Activated naive CD8-positive, alpha-beta T cell treated with anti-CD3 and anti-CD28 coated beads for 36 hours (primary cell): ENCODE results near the gene CCDC136. TPM values are rescaled to one million over a fixed set of nuclear protein-coding genes. Genes with fewer than 3 reads are reported as not detected.
A peak's percentile ranks its signal among the peaks of the same experiment; 100 is the strongest.

Experiments used
- DNase-seq: peaks from one replicate; pipeline ENCODE4 v3.0.0; 2021
- H3K27ac Mint-ChIP-seq: one replicate; pipeline ENCODE4 v1.8.0; 2022; ENCODE audit warnings: mild to moderate bottlenecking, moderate library complexity, mixed read lengths
- H3K27me3 Mint-ChIP-seq: one replicate; pipeline ENCODE4 v1.8.0; 2022; ENCODE audit warnings: mild to moderate bottlenecking, mixed read lengths
- H3K36me3 Mint-ChIP-seq: one replicate; pipeline ENCODE4 v1.8.0; 2021; ENCODE audit warnings: mild to moderate bottlenecking, mixed read lengths
- H3K4me1 Mint-ChIP-seq: one replicate; pipeline ENCODE4 v1.8.0; 2021; ENCODE audit warnings: mixed read lengths
- H3K4me3 Mint-ChIP-seq: one replicate; pipeline ENCODE4 v1.8.0; 2022; ENCODE audit warnings: mild to moderate bottlenecking, moderate library complexity, mixed read lengths
- H3K9me3 Mint-ChIP-seq: one replicate; pipeline ENCODE4 v1.8.0; 2022; ENCODE audit warnings: mixed read lengths
- total RNA-seq, 2 experiments: library from RNA; stranded (reverse); gene quantifications; one replicate each; pipeline ENCODE4 v1.2.3, GENCODE V29; 2021

The CCDC136 gene
- total RNA-seq, 2 experiments from 2014 or later, result 10.8 to 11.0 TPM

- no peaks in the 10 kb centered on the region for H3K36me3 Mint-ChIP-seq
- no peak overlapping the region for H3K27ac Mint-ChIP-seq
- peaks cover 8% of the 10 kb centered on the region for H3K27me3 Mint-ChIP-seq
- DNase-seq, result peak; percentile 6
- peaks cover 11% of the 10 kb centered on the region for H3K4me1 Mint-ChIP-seq
- peak overlapping the region; percentile 77 for H3K4me3 Mint-ChIP-seq
- no peaks in the 10 kb centered on the region for H3K9me3 Mint-ChIP-seq
Observed at GRCh38 chr7:128790315-128791041, 1.3 kb upstream of the CCDC136 start.

GRCh38 chr7:128791972-128792327 lies 182 bp downstream of the CCDC136 start:
- Mint-ChIP-seq H3K27ac (no peak overlapping the region), H3K36me3 (no peaks in the 10 kb centered on the region), H3K4me3 (peak overlapping the region; percentile 88), H3K27me3 (peaks cover 8% of the 10 kb centered on the region), H3K9me3 (no peaks in the 10 kb centered on the region), H3K4me1 (peaks cover 11% of the 10 kb centered on the region)
- DNase-seq, result no peak

GRCh38 chr7:128792471-128793180 lies 858 bp downstream of the CCDC136 start:
- Mint-ChIP-seq H3K4me1 (peaks cover 11% of the 10 kb centered on the region), H3K9me3 (no peaks in the 10 kb centered on the region)

GRCh38 chr7:128793181-128793547 lies 1.4 kb downstream of the CCDC136 start:
- no peaks in the 10 kb centered on the region for H3K36me3 Mint-ChIP-seq
- H3K27ac Mint-ChIP-seq, result no peak overlapping the region

More at GRCh38 chr7:128792471-128793180, 858 bp downstream of the CCDC136 start:
- Mint-ChIP-seq H3K27me3 (peaks cover 8% of the 10 kb centered on the region), H3K4me3 (peak overlapping the region; percentile 55), H3K27ac (no peak overlapping the region), H3K36me3 (no peaks in the 10 kb centered on the region)
- DNase-seq, result no peak

GRCh38 chr7:128794020-128794419 lies 2.3 kb downstream of the CCDC136 start:
- H3K4me3 Mint-ChIP-seq, result no peak overlapping the region
- no peak overlapping the region for H3K27ac Mint-ChIP-seq
- H3K27me3 Mint-ChIP-seq, result peaks cover 8% of the 10 kb centered on the region
- H3K4me1 Mint-ChIP-seq, result peaks cover 11% of the 10 kb centered on the region
- no peak for DNase-seq
- no peaks in the 10 kb centered on the region for H3K9me3 Mint-ChIP-seq
- no peaks in the 10 kb centered on the region for H3K36me3 Mint-ChIP-seq

More at GRCh38 chr7:128793181-128793547, 1.4 kb downstream of the CCDC136 start:
- no peak for DNase-seq
- Mint-ChIP-seq H3K4me3 (no peak overlapping the region), H3K4me1 (peaks cover 11% of the 10 kb centered on the region), H3K27me3 (peaks cover 8% of the 10 kb centered on the region), H3K9me3 (no peaks in the 10 kb centered on the region)

- H3K4me1 Mint-ChIP-seq, result peaks cover 9% of the 10 kb centered on the region
- H3K36me3 Mint-ChIP-seq, result no peaks in the 10 kb centered on the region
- H3K27me3 Mint-ChIP-seq, result peaks cover 4% of the 10 kb centered on the region
- H3K9me3 Mint-ChIP-seq, result no peaks in the 10 kb centered on the region
- DNase-seq, result no peak
- H3K27ac Mint-ChIP-seq, result no peak overlapping the region
- no peak overlapping the region for H3K4me3 Mint-ChIP-seq
Observed at GRCh38 chr7:128794436-128794835, 2.7 kb downstream of the CCDC136 start.

- Mint-ChIP-seq H3K4me1 (peaks cover 8% of the 10 kb centered on the region), H3K9me3 (no peaks in the 10 kb centered on the region), H3K4me3 (no peak overlapping the region), H3K27me3 (peaks cover 4% of the 10 kb centered on the region), H3K27ac (no peak overlapping the region), H3K36me3 (no peaks in the 10 kb centered on the region)
- DNase-seq, result no peak
Observed at GRCh38 chr7:128795129-128795528, 3.4 kb downstream of the CCDC136 start.

GRCh38 chr7:128796327-128796726 lies 4.6 kb downstream of the CCDC136 start:
- H3K4me3 Mint-ChIP-seq, result no peak overlapping the region
- no peaks in the 10 kb centered on the region for H3K27me3 Mint-ChIP-seq
- H3K9me3 Mint-ChIP-seq, result no peaks in the 10 kb centered on the region
- no peak for DNase-seq
- H3K27ac Mint-ChIP-seq, result no peak overlapping the region
- H3K4me1 Mint-ChIP-seq, result peaks cover 4% of the 10 kb centered on the region
- peaks cover 6% of the 10 kb centered on the region for H3K36me3 Mint-ChIP-seq

GRCh38 chr7:128799451-128799850 lies 7.7 kb downstream of the CCDC136 start:
- H3K27ac Mint-ChIP-seq, result no peak overlapping the region
- no peaks in the 10 kb centered on the region for H3K27me3 Mint-ChIP-seq
- no peak overlapping the region for H3K4me3 Mint-ChIP-seq
- H3K9me3 Mint-ChIP-seq, result no peaks in the 10 kb centered on the region
- H3K36me3 Mint-ChIP-seq, result peaks cover 6% of the 10 kb centered on the region
- H3K4me1 Mint-ChIP-seq, result no peaks in the 10 kb centered on the region
- DNase-seq, result no peak

- no peaks in the 10 kb centered on the region for H3K4me1 Mint-ChIP-seq
- H3K27me3 Mint-ChIP-seq, result no peaks in the 10 kb centered on the region
- no peak overlapping the region for H3K27ac Mint-ChIP-seq
- no peaks in the 10 kb centered on the region for H3K9me3 Mint-ChIP-seq
- no peak for DNase-seq
- peaks cover 6% of the 10 kb centered on the region for H3K36me3 Mint-ChIP-seq
- H3K4me3 Mint-ChIP-seq, result no peak overlapping the region
Observed at GRCh38 chr7:128800567-128800966, 8.8 kb downstream of the CCDC136 start.

GRCh38 chr7:128801003-128801402 lies 9.2 kb downstream of the CCDC136 start:
- no peak overlapping the region for H3K27ac Mint-ChIP-seq

GRCh38 chr7:128801667-128802418 lies 10.1 kb downstream of the CCDC136 start:
- Mint-ChIP-seq H3K4me3 (no peak overlapping the region), H3K9me3 (no peaks in the 10 kb centered on the region), H3K4me1 (no peaks in the 10 kb centered on the region), H3K36me3 (peaks cover 6% of the 10 kb centered on the region), H3K27me3 (no peaks in the 10 kb centered on the region), H3K27ac (no peak overlapping the region)
- DNase-seq, result no peak

More at GRCh38 chr7:128801003-128801402, 9.2 kb downstream of the CCDC136 start:
- no peaks in the 10 kb centered on the region for H3K27me3 Mint-ChIP-seq
- no peak for DNase-seq
- H3K9me3 Mint-ChIP-seq, result no peaks in the 10 kb centered on the region
- peaks cover 6% of the 10 kb centered on the region for H3K36me3 Mint-ChIP-seq
- no peaks in the 10 kb centered on the region for H3K4me1 Mint-ChIP-seq
- no peak overlapping the region for H3K4me3 Mint-ChIP-seq

- DNase-seq, result no peak
- H3K27ac Mint-ChIP-seq, result no peak overlapping the region
- H3K27me3 Mint-ChIP-seq, result no peaks in the 10 kb centered on the region
- H3K9me3 Mint-ChIP-seq, result no peaks in the 10 kb centered on the region
- H3K36me3 Mint-ChIP-seq, result peaks cover 6% of the 10 kb centered on the region
- no peaks in the 10 kb centered on the region for H3K4me1 Mint-ChIP-seq
- H3K4me3 Mint-ChIP-seq, result no peak overlapping the region
Observed at GRCh38 chr7:128804484-128804883, 12.7 kb downstream of the CCDC136 start.

GRCh38 chr7:128805225-128805624 lies 13.5 kb downstream of the CCDC136 start:
- Mint-ChIP-seq H3K4me1 (no peaks in the 10 kb centered on the region), H3K27me3 (no peaks in the 10 kb centered on the region), H3K27ac (no peak overlapping the region), H3K36me3 (peaks cover 6% of the 10 kb centered on the region), H3K4me3 (no peak overlapping the region), H3K9me3 (no peaks in the 10 kb centered on the region)
- no peak for DNase-seq

- Mint-ChIP-seq H3K27ac (no peak overlapping the region), H3K9me3 (no peaks in the 10 kb centered on the region), H3K36me3 (no peaks in the 10 kb centered on the region), H3K27me3 (no peaks in the 10 kb centered on the region), H3K4me3 (no peak overlapping the region), H3K4me1 (no peaks in the 10 kb centered on the region)
- no peak for DNase-seq
Observed at GRCh38 chr7:128807191-128807590, 15.4 kb downstream of the CCDC136 start.
